PC-3 (cell line): Measurements from ENCODE around the gene MRPS27.

Source experiments
- EZH2 ChIP-seq: fragments of 300-600 bp; sonication (generic); IDR thresholded peaks from one replicate; pipeline ENCODE4 v1.6.1; 2017; ENCODE audit warnings: antibody characterized with exemption, mild to moderate bottlenecking, low read length; ENCODE audit not compliant: unreplicated experiment
- EZH2phosphoT487 ChIP-seq: fragments of 300-600 bp; sonication (generic); IDR thresholded peaks from 2 replicates; pipeline ENCODE4 v1.6.1; 2018; ENCODE audit warnings: mild to moderate bottlenecking, antibody characterized with exemption, low read length, borderline replicate concordance
- TF ChIP-seq, protein P1 (sequence below): fragments of 300-600 bp; sonication (generic); conservative IDR thresholded peaks from 2 replicates; pipeline ENCODE4 v1.5.1; 2017; ENCODE audit warnings: antibody characterized with exemption, low read depth, mild to moderate bottlenecking, low read length

DNA sequence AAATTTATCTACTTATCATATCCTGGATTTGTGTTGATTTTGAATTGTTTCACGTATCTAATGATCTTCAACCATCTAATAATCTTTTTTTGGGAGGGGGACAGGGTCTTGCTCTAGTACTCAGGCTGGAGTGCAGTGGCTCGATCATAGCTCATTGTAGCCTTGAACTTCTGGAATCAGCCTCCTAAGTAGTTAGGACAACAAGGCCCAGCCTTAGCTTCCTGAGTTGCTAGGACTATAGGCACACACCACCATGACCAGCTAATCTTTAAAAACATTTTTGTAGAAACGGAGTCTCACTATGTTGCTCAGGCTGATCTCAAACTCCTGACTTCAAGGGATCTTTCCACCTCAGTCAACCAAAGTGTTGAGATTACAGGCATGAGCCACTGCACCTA is 34.6 kb downstream of the MRPS27 start:
- TF ChIP-seq, protein P1, sequence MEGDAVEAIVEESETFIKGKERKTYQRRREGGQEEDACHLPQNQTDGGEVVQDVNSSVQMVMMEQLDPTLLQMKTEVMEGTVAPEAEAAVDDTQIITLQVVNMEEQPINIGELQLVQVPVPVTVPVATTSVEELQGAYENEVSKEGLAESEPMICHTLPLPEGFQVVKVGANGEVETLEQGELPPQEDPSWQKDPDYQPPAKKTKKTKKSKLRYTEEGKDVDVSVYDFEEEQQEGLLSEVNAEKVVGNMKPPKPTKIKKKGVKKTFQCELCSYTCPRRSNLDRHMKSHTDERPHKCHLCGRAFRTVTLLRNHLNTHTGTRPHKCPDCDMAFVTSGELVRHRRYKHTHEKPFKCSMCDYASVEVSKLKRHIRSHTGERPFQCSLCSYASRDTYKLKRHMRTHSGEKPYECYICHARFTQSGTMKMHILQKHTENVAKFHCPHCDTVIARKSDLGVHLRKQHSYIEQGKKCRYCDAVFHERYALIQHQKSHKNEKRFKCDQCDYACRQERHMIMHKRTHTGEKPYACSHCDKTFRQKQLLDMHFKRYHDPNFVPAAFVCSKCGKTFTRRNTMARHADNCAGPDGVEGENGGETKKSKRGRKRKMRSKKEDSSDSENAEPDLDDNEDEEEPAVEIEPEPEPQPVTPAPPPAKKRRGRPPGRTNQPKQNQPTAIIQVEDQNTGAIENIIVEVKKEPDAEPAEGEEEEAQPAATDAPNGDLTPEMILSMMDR: no peak
- TF ChIP-seq EZH2 (no peak), EZH2phosphoT487 (no peak)
